Left ventricle myocardium inferior (tissue), 1 donor: ENCODE measurements around the gene SERPINH1. TPM values are rescaled to one million over a fixed set of nuclear protein-coding genes. Genes with fewer than 3 reads are reported as not detected.

Source experiments
- DNase-seq: peaks from one replicate; pipeline ENCODE4 v3.0.0-alpha.2; 2020
- H3K27ac ChIP-seq: fragments of 200-600 bp; replicated peaks from 2 replicates; pipeline ENCODE4 v1.8.0; 2021
- H3K27me3 ChIP-seq: fragments of 200-600 bp; 2 replicates; pipeline ENCODE4 v1.8.0; 2021; ENCODE audit warnings: low read depth
- H3K36me3 ChIP-seq: fragments of 200-600 bp; 2 replicates; pipeline ENCODE4 v1.8.0; 2021
- H3K4me1 ChIP-seq: fragments of 200-600 bp; 2 replicates; pipeline ENCODE4 v1.8.0; 2021
- H3K4me3 ChIP-seq: fragments of 200-600 bp; 2 replicates; pipeline ENCODE4 v1.8.0; 2021; ENCODE audit warnings: mild to moderate bottlenecking, moderate library complexity
- H3K9me3 ChIP-seq: fragments of 200-600 bp; replicated peaks from 2 replicates; pipeline ENCODE4 v1.8.0; 2021
- CTCF ChIP-seq: fragments of 200-600 bp; IDR thresholded peaks from 2 replicates; pipeline ENCODE4 v1.8.0; 2021; ENCODE audit warnings: antibody characterized with exemption, mild to moderate bottlenecking, borderline replicate concordance
- intact Hi-C: fragments of 100-400 bp; cut with micrococcal nuclease; formaldehyde crosslinking; loops from one replicate; pipeline ENCODE4 v1.11.0; 2022
- total RNA-seq: library from RNA; stranded (reverse); fragmentation: NEBNext Ultra II Directional; extraction: Animal tissue kit (Norgen Biotek cat#: 25700); gene quantifications from one replicate; pipeline ENCODE4 v1.2.1, GENCODE V29; 2021
- donor health status: DM: no; HTN: yes; CAD: no; lungs with severe emphysema.

SERPINH1 gene
- total RNA-seq, 1 donor from 2014 or later = 57.6 TPM

GRCh38 chr11:75534259-75535069 is 27.6 kb upstream of the SERPINH1 start:
- Histone ChIP-seq H3K27ac (no peak overlapping the region), H3K36me3 (no peaks in the 10 kb centered on the region), H3K4me1 (peaks cover 16% of the 10 kb centered on the region), H3K4me3 (no peak overlapping the region), H3K27me3 (no peaks in the 10 kb centered on the region), H3K9me3 (no peaks in the 10 kb centered on the region)
- TF ChIP-seq CTCF = no peak
- intact Hi-C loops = no loop called here
- DNase-seq = no peak

GRCh38 chr11:75535071-75535470 is 27.0 kb upstream of the SERPINH1 start:
- intact Hi-C loops = no loop called here

GRCh38 chr11:75536786-75537641 is 25.0 kb upstream of the SERPINH1 start:
- intact Hi-C loops = no loop called here
- TF ChIP-seq CTCF = no peak
- DNase-seq = no peak

More at GRCh38 chr11:75535071-75535470, 27.0 kb upstream of the SERPINH1 start:
- TF ChIP-seq CTCF = no peak
- Histone ChIP-seq H3K27me3 (no peaks in the 10 kb centered on the region), H3K9me3 (no peaks in the 10 kb centered on the region), H3K4me1 (peaks cover 16% of the 10 kb centered on the region), H3K27ac (no peak overlapping the region), H3K4me3 (no peak overlapping the region), H3K36me3 (no peaks in the 10 kb centered on the region)
- no peak for DNase-seq

GRCh38 chr11:75537740-75538139 is 24.3 kb upstream of the SERPINH1 start:
- Histone ChIP-seq H3K27ac (no peak overlapping the region), H3K27me3 (no peaks in the 10 kb centered on the region), H3K9me3 (no peaks in the 10 kb centered on the region), H3K4me3 (no peak overlapping the region), H3K36me3 (no peaks in the 10 kb centered on the region), H3K4me1 (peaks cover 16% of the 10 kb centered on the region)
- intact Hi-C loops = no loop called here
- TF ChIP-seq CTCF = no peak
- DNase-seq = no peak

More at GRCh38 chr11:75536786-75537641, 25.0 kb upstream of the SERPINH1 start:
- peaks cover 16% of the 10 kb centered on the region for H3K4me1 ChIP-seq
- H3K9me3 ChIP-seq = no peaks in the 10 kb centered on the region
- no peak overlapping the region for H3K4me3 ChIP-seq
- H3K36me3 ChIP-seq = no peaks in the 10 kb centered on the region
- H3K27ac ChIP-seq = no peak overlapping the region
- H3K27me3 ChIP-seq = no peaks in the 10 kb centered on the region

GRCh38 chr11:75538150-75538942 is 23.7 kb upstream of the SERPINH1 start:
- no peak for TF ChIP-seq CTCF
- no peaks in the 10 kb centered on the region for H3K9me3 ChIP-seq
- no peaks in the 10 kb centered on the region for H3K27me3 ChIP-seq
- H3K36me3 ChIP-seq = no peaks in the 10 kb centered on the region
- intact Hi-C loops = no loop called here
- no peak overlapping the region for H3K4me3 ChIP-seq
- H3K27ac ChIP-seq = no peak overlapping the region
- no peak for DNase-seq
- H3K4me1 ChIP-seq = peaks cover 16% of the 10 kb centered on the region
